OCI-LY3 (cell line): ENCODE results near the gene RIMKLB.

Experiments used
- H2AFZ ChIP-seq: fragments of 200-600, 300-600 bp; shearing (Covaris generic); 2 replicates; pipeline ENCODE4 v1.6.0; 2014; ENCODE audit warnings: antibody characterized with exemption, low read depth, low read length
- H3K27ac ChIP-seq: fragments of 200-600, 300-600 bp; sonication (generic); 2 replicates; pipeline ENCODE4 v1.5.1; 2014; ENCODE audit warnings: mild to moderate bottlenecking, low read length, moderate library complexity, mixed read lengths
- H3K27me3 ChIP-seq: fragments of 200-600, 300-600 bp; sonication (generic); 2 replicates; pipeline ENCODE4 v1.6.1; 2014; ENCODE audit warnings: low read depth, low read length, mixed read lengths
- H3K36me3 ChIP-seq: fragments of 200-600, 300-600 bp; sonication (generic); replicated peaks from 2 replicates; pipeline ENCODE3; 2014; ENCODE audit warnings: low read depth, low read length, mixed read lengths
- H3K4me1 ChIP-seq: fragments of 300-600, 200-600 bp; sonication (generic); 2 replicates; pipeline ENCODE4 v1.6.1; 2014; ENCODE audit warnings: low read length, mixed read lengths
- H3K4me2 ChIP-seq: fragments of 200-600, 300-600 bp; sonication (generic); 2 replicates; pipeline ENCODE4 v1.6.1; 2014; ENCODE audit warnings: low read length, mixed read lengths
- H3K4me3 ChIP-seq: fragments of 300-600, 200-600 bp; sonication (generic); 2 replicates; pipeline ENCODE4 v1.5.1; 2014; ENCODE audit warnings: antibody characterized with exemption, mild to moderate bottlenecking, low read length, moderate library complexity
- H3K79me2 ChIP-seq: fragments of 300-600, 200-600 bp; shearing (Covaris generic); 2 replicates; pipeline ENCODE4 v1.6.1; 2014; ENCODE audit warnings: mild to moderate bottlenecking, low read length, mixed read lengths
- H3K9ac ChIP-seq: fragments of 300-600, 200-600 bp; shearing (Covaris generic); 2 replicates; pipeline ENCODE4 v1.6.0; 2014; ENCODE audit warnings: mild to moderate bottlenecking, low read length, moderate library complexity
- H3K9me3 ChIP-seq: fragments of 200-600, 300-600 bp; shearing (Covaris generic); 2 replicates; pipeline ENCODE4 v1.6.1; 2014; ENCODE audit warnings: low read length, mixed read lengths; ENCODE audit not compliant: insufficient read depth
- H4K20me1 ChIP-seq: fragments of 200-600, 300-600 bp; sonication (generic); 2 replicates; pipeline ENCODE4 v1.6.1; 2016; ENCODE audit warnings: low read length, mixed read lengths; ENCODE audit not compliant: insufficient read depth
- CTCF ChIP-seq: fragments of 200-600, 300-600 bp; sonication (generic); IDR thresholded peaks from 2 replicates; pipeline ENCODE4 v1.5.1; 2014; ENCODE audit warnings: antibody characterized with exemption, low read length, low read depth
- EZH2phosphoT487 ChIP-seq: fragments of 200-600 bp; shearing (Covaris generic); IDR thresholded peaks from 2 replicates; pipeline ENCODE4 v1.6.1; 2018; ENCODE audit warnings: antibody characterized with exemption, mixed run types, low read depth

Gene RIMKLB, protein sequence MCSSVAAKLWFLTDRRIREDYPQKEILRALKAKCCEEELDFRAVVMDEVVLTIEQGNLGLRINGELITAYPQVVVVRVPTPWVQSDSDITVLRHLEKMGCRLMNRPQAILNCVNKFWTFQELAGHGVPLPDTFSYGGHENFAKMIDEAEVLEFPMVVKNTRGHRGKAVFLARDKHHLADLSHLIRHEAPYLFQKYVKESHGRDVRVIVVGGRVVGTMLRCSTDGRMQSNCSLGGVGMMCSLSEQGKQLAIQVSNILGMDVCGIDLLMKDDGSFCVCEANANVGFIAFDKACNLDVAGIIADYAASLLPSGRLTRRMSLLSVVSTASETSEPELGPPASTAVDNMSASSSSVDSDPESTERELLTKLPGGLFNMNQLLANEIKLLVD

GRCh38 chr12:8697476-8698131, at the start of gene RIMKLB:
TSS of gene RIMKLB (plus strand) at chr12:8697991. CDS start at chr12:8713867, 15,876 bp downstream.
- Histone ChIP-seq H3K36me3 (peaks cover 17% of the 10 kb centered on the region), H3K79me2 (peaks cover 28% of the 10 kb centered on the region), H3K9ac (peak within 1 kb of the TSS; percentile 96), H3K27ac (peak within 1 kb of the TSS; percentile 41; the same call in 1 of the 2 replicates), H3K4me2 (peak within 1 kb of the TSS; percentile 95), H3K27me3 (peaks cover 11% of the 10 kb centered on the region), H3K9me3 (no peaks in the 10 kb centered on the region), H2AFZ (peak within 1 kb of the TSS; percentile 95), H4K20me1 (0 out of 2 replicates have a peak, but pooled peaks cover 2% of the 10 kb centered on the region), H3K4me3 (peak within 1 kb of the TSS; percentile 99), H3K4me1 (peaks cover 23% of the 10 kb centered on the region)
- TF ChIP-seq CTCF (no peak), EZH2phosphoT487 (no peak)

- no peaks in the 10 kb centered on the region; the same call in 1 of the 2 replicates for H3K79me2 ChIP-seq
- no peaks in the 10 kb centered on the region for H3K9me3 ChIP-seq
- peak overlapping the region; percentile 75 for H3K4me2 ChIP-seq
- 0 out of 2 replicates have a peak overlapping the region, but pooled peaks have one; percentile 51 for H2AFZ ChIP-seq
- peak overlapping the region; percentile 38 for H3K4me3 ChIP-seq
- H3K4me1 ChIP-seq = peaks cover 84% of the 10 kb centered on the region
- TF ChIP-seq EZH2phosphoT487 (peak; percentile 68; the same call in 1 of the 2 replicates), CTCF (no peak)
- no peaks in the 10 kb centered on the region for H3K27me3 ChIP-seq
- peaks cover 6% of the 10 kb centered on the region for H3K36me3 ChIP-seq
- no peaks in the 10 kb centered on the region for H4K20me1 ChIP-seq
- H3K9ac ChIP-seq = peak overlapping the region; percentile 75
- peak overlapping the region; percentile 97 for H3K27ac ChIP-seq
Observed at GRCh38 chr12:8648576-8649205, 49.1 kb upstream of the RIMKLB start.

GRCh38 chr12:8655421-8655820, 42.4 kb upstream of the RIMKLB start:
- no peak for TF ChIP-seq EZH2phosphoT487
- no peak for TF ChIP-seq CTCF
- H3K4me1 ChIP-seq = peaks cover 36% of the 10 kb centered on the region
- no peak overlapping the region for H3K27ac ChIP-seq
- no peaks in the 10 kb centered on the region for H3K79me2 ChIP-seq
- peaks cover under 1% of the 10 kb centered on the region for H3K36me3 ChIP-seq
- H3K27me3 ChIP-seq = no peaks in the 10 kb centered on the region
- H2AFZ ChIP-seq = no peak overlapping the region
- no peaks in the 10 kb centered on the region for H4K20me1 ChIP-seq
- no peak overlapping the region for H3K9ac ChIP-seq
- H3K9me3 ChIP-seq = no peaks in the 10 kb centered on the region
- H3K4me2 ChIP-seq = no peak overlapping the region
- no peak overlapping the region for H3K4me3 ChIP-seq

- TF ChIP-seq CTCF = no peak
- TF ChIP-seq EZH2phosphoT487 = no peak
- H2AFZ ChIP-seq = no peak overlapping the region
- no peaks in the 10 kb centered on the region for H3K9me3 ChIP-seq
- H3K27ac ChIP-seq = no peak overlapping the region
- H3K36me3 ChIP-seq = no peaks in the 10 kb centered on the region
- H3K4me2 ChIP-seq = no peak overlapping the region
- no peaks in the 10 kb centered on the region for H3K79me2 ChIP-seq
- H3K4me1 ChIP-seq = peaks cover 19% of the 10 kb centered on the region
- 0 out of 2 replicates have a peak, but pooled peaks cover 2% of the 10 kb centered on the region for H3K27me3 ChIP-seq
- H3K4me3 ChIP-seq = no peak overlapping the region
- H4K20me1 ChIP-seq = no peaks in the 10 kb centered on the region
- H3K9ac ChIP-seq = no peak overlapping the region
Observed at GRCh38 chr12:8658346-8658745, 39.4 kb upstream of the RIMKLB start.
